ENCODE data around the gene RPL27A.

Gene RPL27A

DNA sequence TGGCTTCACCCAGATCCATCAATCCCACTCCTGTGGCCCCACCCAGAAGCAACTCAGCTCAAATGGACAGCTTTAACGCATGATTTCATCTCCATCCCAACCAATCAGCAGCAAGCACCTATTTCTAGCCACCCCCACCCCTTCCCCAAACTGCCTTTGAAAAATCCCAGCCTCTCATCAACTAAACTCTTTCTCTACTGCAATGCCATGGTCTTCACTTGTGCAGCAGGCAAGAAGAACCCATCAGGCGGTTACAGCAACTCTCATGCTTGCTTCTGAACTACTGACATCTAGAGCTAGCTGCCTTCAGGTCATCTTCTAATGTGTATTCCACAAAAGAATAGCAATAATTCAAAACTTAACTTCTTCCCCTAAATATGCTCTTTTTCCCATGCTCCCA, 46.5 kb upstream of the RPL27A start (continued):
- TF ChIP-seq, protein P1, sequence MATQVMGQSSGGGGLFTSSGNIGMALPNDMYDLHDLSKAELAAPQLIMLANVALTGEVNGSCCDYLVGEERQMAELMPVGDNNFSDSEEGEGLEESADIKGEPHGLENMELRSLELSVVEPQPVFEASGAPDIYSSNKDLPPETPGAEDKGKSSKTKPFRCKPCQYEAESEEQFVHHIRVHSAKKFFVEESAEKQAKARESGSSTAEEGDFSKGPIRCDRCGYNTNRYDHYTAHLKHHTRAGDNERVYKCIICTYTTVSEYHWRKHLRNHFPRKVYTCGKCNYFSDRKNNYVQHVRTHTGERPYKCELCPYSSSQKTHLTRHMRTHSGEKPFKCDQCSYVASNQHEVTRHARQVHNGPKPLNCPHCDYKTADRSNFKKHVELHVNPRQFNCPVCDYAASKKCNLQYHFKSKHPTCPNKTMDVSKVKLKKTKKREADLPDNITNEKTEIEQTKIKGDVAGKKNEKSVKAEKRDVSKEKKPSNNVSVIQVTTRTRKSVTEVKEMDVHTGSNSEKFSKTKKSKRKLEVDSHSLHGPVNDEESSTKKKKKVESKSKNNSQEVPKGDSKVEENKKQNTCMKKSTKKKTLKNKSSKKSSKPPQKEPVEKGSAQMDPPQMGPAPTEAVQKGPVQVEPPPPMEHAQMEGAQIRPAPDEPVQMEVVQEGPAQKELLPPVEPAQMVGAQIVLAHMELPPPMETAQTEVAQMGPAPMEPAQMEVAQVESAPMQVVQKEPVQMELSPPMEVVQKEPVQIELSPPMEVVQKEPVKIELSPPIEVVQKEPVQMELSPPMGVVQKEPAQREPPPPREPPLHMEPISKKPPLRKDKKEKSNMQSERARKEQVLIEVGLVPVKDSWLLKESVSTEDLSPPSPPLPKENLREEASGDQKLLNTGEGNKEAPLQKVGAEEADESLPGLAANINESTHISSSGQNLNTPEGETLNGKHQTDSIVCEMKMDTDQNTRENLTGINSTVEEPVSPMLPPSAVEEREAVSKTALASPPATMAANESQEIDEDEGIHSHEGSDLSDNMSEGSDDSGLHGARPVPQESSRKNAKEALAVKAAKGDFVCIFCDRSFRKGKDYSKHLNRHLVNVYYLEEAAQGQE (tag by site-specific recombination; IDR thresholded peaks at IDR 0.05), result no peak
- TF ChIP-seq GLIS2 (tag by site-specific recombination; IDR thresholded peaks at IDR 0.05) (no peak), ZFP41 (tag by site-specific recombination; IDR thresholded peaks at IDR 0.05; ENCODE audit: borderline replicate concordance) (no peak), SALL2 (tag by site-specific recombination; IDR thresholded peaks at IDR 0.05; ENCODE audit: borderline replicate concordance) (no peak), ZSCAN30 (tag by site-specific recombination; IDR thresholded peaks at IDR 0.05) (no peak), ZNF549 (tag by site-specific recombination; IDR thresholded peaks at IDR 0.05) (no peak), ZNF16 (tag by site-specific recombination; IDR thresholded peaks at IDR 0.05; ENCODE audit: low read depth) (no peak)
- TF ChIP-seq, protein P2, sequence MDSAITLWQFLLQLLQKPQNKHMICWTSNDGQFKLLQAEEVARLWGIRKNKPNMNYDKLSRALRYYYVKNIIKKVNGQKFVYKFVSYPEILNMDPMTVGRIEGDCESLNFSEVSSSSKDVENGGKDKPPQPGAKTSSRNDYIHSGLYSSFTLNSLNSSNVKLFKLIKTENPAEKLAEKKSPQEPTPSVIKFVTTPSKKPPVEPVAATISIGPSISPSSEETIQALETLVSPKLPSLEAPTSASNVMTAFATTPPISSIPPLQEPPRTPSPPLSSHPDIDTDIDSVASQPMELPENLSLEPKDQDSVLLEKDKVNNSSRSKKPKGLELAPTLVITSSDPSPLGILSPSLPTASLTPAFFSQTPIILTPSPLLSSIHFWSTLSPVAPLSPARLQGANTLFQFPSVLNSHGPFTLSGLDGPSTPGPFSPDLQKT (IDR thresholded peaks at IDR 0.05; ENCODE audit: borderline replicate concordance, low read depth, low read length), result no peak
- TF ChIP-seq, protein P3, sequence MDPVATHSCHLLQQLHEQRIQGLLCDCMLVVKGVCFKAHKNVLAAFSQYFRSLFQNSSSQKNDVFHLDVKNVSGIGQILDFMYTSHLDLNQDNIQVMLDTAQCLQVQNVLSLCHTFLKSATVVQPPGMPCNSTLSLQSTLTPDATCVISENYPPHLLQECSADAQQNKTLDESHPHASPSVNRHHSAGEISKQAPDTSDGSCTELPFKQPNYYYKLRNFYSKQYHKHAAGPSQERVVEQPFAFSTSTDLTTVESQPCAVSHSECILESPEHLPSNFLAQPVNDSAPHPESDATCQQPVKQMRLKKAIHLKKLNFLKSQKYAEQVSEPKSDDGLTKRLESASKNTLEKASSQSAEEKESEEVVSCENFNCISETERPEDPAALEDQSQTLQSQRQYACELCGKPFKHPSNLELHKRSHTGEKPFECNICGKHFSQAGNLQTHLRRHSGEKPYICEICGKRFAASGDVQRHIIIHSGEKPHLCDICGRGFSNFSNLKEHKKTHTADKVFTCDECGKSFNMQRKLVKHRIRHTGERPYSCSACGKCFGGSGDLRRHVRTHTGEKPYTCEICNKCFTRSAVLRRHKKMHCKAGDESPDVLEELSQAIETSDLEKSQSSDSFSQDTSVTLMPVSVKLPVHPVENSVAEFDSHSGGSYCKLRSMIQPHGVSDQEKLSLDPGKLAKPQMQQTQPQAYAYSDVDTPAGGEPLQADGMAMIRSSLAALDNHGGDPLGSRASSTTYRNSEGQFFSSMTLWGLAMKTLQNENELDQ (tag by site-specific recombination; IDR thresholded peaks at IDR 0.05; ENCODE audit: low read depth), result no peak

DNA sequence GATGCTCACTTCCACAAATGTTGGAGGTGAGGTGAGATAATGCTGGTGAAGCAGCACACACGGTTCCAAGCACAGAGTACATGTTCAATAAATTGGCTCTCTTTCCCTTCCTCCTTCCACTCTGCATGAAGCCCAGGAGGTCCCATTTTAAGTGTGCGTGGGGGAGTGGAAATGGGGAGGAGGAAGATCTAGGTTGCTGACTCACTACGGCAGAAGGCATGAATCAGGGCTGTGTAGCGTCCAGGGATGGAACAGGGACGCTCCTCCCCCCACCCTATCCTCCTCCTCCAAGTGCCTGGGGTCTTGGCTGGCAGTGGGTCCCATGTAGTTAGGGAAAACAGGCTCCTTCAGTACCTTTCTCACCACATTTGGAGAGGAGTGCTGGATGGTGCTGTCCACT, 44.3 kb upstream of the RPL27A start:
- peaks cover 0 to 64% of the 10 kb centered on the region in 2 experiments; a peak in 1 of 3 replicates for H3K36me3 ChIP-seq (ENCODE audit: control insufficient read depth in 2 of 2, insufficient read depth in 1 of 2, low read length in 2 of 2)
- H3K4me3 ChIP-seq (ENCODE audit: low read depth, low read length), result no peak overlapping the region
- no peaks in the 10 kb centered on the region for H3K9me3 ChIP-seq (ENCODE audit: control insufficient read depth, insufficient read depth, low read depth, low read length)
- TF ChIP-seq, protein P4, sequence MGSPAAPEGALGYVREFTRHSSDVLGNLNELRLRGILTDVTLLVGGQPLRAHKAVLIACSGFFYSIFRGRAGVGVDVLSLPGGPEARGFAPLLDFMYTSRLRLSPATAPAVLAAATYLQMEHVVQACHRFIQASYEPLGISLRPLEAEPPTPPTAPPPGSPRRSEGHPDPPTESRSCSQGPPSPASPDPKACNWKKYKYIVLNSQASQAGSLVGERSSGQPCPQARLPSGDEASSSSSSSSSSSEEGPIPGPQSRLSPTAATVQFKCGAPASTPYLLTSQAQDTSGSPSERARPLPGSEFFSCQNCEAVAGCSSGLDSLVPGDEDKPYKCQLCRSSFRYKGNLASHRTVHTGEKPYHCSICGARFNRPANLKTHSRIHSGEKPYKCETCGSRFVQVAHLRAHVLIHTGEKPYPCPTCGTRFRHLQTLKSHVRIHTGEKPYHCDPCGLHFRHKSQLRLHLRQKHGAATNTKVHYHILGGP (tag by site-specific recombination; IDR thresholded peaks at IDR 0.05), result no peak
- no peak for TF ChIP-seq ZNF266 (tag by site-specific recombination; IDR thresholded peaks at IDR 0.05; ENCODE audit: low read depth)
- no peak for TF ChIP-seq ZEB2 (tag by site-specific recombination; IDR thresholded peaks at IDR 0.05)
- no peak for TF ChIP-seq ZBTB1 (tag by site-specific recombination; IDR thresholded peaks at IDR 0.05)
- TF ChIP-seq ZNF132 (tag by site-specific recombination; IDR thresholded peaks at IDR 0.05; ENCODE audit: borderline replicate concordance), result no peak
- TF ChIP-seq TCF7L2 (IDR thresholded peaks at IDR 0.05; ENCODE audit: borderline replicate concordance, low read depth, low read length), result no peak
- TF ChIP-seq HOXD13 (CRISPR knock-in tag; IDR thresholded peaks at IDR 0.05; ENCODE audit: borderline replicate concordance), result no peak
- TF ChIP-seq ZNF394 (tag by site-specific recombination; IDR thresholded peaks at IDR 0.05; ENCODE audit: borderline replicate concordance), result no peak
- no peak for TF ChIP-seq ZNF677 (tag by site-specific recombination; IDR thresholded peaks at IDR 0.05)
- TF ChIP-seq, protein P5, sequence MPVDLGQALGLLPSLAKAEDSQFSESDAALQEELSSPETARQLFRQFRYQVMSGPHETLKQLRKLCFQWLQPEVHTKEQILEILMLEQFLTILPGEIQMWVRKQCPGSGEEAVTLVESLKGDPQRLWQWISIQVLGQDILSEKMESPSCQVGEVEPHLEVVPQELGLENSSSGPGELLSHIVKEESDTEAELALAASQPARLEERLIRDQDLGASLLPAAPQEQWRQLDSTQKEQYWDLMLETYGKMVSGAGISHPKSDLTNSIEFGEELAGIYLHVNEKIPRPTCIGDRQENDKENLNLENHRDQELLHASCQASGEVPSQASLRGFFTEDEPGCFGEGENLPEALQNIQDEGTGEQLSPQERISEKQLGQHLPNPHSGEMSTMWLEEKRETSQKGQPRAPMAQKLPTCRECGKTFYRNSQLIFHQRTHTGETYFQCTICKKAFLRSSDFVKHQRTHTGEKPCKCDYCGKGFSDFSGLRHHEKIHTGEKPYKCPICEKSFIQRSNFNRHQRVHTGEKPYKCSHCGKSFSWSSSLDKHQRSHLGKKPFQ (tag by site-specific recombination; IDR thresholded peaks at IDR 0.05), result no peak
- TF ChIP-seq ZNF473 (tag by site-specific recombination; IDR thresholded peaks at IDR 0.05), result no peak
- TF ChIP-seq KLF16 (tag by site-specific recombination; IDR thresholded peaks at IDR 0.05), result no peak
- TF ChIP-seq ZNF654 (tag by site-specific recombination; IDR thresholded peaks at IDR 0.05; ENCODE audit: low read depth), result no peak
- TF ChIP-seq ZNF596 (tag by site-specific recombination; IDR thresholded peaks at IDR 0.05), result no peak
- TF ChIP-seq, protein P6, sequence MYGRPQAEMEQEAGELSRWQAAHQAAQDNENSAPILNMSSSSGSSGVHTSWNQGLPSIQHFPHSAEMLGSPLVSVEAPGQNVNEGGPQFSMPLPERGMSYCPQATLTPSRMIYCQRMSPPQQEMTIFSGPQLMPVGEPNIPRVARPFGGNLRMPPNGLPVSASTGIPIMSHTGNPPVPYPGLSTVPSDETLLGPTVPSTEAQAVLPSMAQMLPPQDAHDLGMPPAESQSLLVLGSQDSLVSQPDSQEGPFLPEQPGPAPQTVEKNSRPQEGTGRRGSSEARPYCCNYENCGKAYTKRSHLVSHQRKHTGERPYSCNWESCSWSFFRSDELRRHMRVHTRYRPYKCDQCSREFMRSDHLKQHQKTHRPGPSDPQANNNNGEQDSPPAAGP (tag by site-specific recombination; IDR thresholded peaks at IDR 0.05), result no peak
- no peak overlapping the region for H3K27ac ChIP-seq (ENCODE audit: extremely low read depth, low read depth, low read length)
- ChIA-PET CTCF (no interaction called here), POLR2A (no interaction called here)
- no peaks in the 10 kb centered on the region for H3K4me1 ChIP-seq (ENCODE audit: control insufficient read depth, insufficient read depth, low read length)
